ENCODE results near the gene COX8A. TPM values are rescaled to one million over a fixed set of nuclear protein-coding genes. Genes with fewer than 3 reads are reported as not detected.

The COX8A gene
- total RNA-seq, 1 donor: 190 TPM

DNA sequence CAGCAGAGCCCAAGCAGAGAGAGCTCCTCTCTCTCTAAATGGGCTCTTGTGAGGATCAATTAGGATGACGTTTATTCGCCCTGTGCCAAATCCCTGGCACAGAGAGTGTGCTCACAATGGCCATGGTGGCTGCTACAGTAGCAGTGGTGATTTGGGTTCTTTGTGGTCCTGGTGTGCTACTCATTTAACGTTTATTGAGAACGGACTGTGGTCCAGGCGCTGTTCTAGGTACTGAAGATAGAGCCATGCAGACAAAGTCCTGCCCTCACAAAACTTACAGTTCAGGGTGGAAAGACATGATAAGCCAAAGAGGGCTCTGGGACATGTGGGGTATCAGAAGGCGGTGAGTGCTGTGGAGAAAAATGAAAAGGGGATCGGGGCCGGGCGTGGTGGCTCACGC lies 17.1 kb downstream of the COX8A start:
- no peak overlapping the region for H3K4me3 ChIP-seq (ENCODE audit: insufficient read depth, low read length)
- no peaks in the 10 kb centered on the region for H3K27me3 ChIP-seq (ENCODE audit: insufficient read depth, low read length)
- DNase-seq (ENCODE audit: insufficient read length, low spot score, missing footprints): peak; percentile 77
- no peak overlapping the region for H3K4me2 ChIP-seq (ENCODE audit: insufficient read depth, low read length)
- peaks cover 45% of the 10 kb centered on the region for H4K20me1 ChIP-seq (ENCODE audit: insufficient read depth, low read length)
- TF ChIP-seq, protein P1, sequence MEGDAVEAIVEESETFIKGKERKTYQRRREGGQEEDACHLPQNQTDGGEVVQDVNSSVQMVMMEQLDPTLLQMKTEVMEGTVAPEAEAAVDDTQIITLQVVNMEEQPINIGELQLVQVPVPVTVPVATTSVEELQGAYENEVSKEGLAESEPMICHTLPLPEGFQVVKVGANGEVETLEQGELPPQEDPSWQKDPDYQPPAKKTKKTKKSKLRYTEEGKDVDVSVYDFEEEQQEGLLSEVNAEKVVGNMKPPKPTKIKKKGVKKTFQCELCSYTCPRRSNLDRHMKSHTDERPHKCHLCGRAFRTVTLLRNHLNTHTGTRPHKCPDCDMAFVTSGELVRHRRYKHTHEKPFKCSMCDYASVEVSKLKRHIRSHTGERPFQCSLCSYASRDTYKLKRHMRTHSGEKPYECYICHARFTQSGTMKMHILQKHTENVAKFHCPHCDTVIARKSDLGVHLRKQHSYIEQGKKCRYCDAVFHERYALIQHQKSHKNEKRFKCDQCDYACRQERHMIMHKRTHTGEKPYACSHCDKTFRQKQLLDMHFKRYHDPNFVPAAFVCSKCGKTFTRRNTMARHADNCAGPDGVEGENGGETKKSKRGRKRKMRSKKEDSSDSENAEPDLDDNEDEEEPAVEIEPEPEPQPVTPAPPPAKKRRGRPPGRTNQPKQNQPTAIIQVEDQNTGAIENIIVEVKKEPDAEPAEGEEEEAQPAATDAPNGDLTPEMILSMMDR (IDR thresholded peaks at IDR 0.05; ENCODE audit: extremely low read depth, low read depth, low read length): no peak
- H3K36me3 ChIP-seq (ENCODE audit: insufficient read depth, low read length): peaks cover 37% of the 10 kb centered on the region
- H2AFZ ChIP-seq (ENCODE audit: low read length): no peak overlapping the region
- H3K4me1 ChIP-seq (ENCODE audit: insufficient read depth, low read length): peaks cover 9% of the 10 kb centered on the region
- H3K79me2 ChIP-seq (ENCODE audit: insufficient read depth, low read length): peaks cover 48% of the 10 kb centered on the region
- H3K27ac ChIP-seq (ENCODE audit: low read depth, low read length): no peak overlapping the region
- H3K9me3 ChIP-seq (ENCODE audit: low read depth, low read length): no peaks in the 10 kb centered on the region

DNA sequence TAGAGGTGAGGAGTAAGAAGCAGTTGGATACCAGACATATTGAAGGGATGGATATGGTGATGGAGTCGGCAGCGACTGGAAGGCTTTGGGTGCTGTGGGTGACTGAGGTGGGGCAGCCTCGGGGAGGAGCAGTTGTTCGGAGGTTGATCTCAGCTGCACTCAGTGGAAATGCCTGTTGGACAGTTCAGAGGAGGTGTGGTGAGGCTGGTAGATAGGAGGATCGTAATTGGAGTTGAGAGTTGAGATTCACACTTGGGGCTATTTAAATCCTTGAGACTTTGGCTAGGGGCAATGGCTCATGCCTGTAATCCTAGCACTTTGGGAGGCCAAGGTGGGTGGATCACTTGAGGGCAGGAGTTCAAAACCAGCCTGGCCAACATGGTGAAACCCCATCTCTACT lies 18.7 kb downstream of the COX8A start:
- Histone ChIP-seq H3K27me3 (ENCODE audit: insufficient read depth, low read length) (no peaks in the 10 kb centered on the region), H3K9me3 (ENCODE audit: low read depth, low read length) (no peaks in the 10 kb centered on the region), H2AFZ (ENCODE audit: low read length) (no peak overlapping the region), H4K20me1 (ENCODE audit: insufficient read depth, low read length) (peaks cover 35% of the 10 kb centered on the region), H3K4me3 (ENCODE audit: insufficient read depth, low read length) (no peak overlapping the region), H3K4me1 (ENCODE audit: insufficient read depth, low read length) (no peaks in the 10 kb centered on the region), H3K79me2 (ENCODE audit: insufficient read depth, low read length) (peaks cover 32% of the 10 kb centered on the region), H3K27ac (ENCODE audit: low read depth, low read length) (no peak overlapping the region), H3K4me2 (ENCODE audit: insufficient read depth, low read length) (no peak overlapping the region), H3K36me3 (ENCODE audit: insufficient read depth, low read length) (peaks cover 46% of the 10 kb centered on the region)
- TF ChIP-seq, protein P1 (IDR thresholded peaks at IDR 0.05; ENCODE audit: extremely low read depth, low read depth, low read length): no peak
- DNase-seq (ENCODE audit: insufficient read length, low spot score, missing footprints): no peak

DNA sequence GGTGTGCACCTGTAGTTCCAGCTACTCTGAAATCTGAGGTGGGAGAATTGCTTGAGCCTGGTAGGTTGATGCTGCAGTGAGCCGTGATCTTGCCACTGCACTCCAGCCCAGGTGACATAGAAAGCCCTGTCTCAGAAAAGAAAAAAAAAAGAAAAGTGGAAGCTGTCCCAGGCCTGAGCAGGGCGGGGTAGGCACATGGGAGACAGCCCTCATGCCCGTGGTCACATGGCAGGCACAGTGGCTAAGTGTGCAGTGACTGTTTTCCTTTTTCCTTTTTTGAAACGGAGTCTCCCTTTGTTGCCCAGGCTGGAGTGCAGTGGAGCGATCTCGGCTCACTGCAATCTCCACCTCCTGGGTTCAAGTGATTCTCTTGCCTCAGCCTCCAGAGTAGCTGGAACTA lies 19.6 kb downstream of the COX8A start:
- H4K20me1 ChIP-seq (ENCODE audit: insufficient read depth, low read length): peaks cover 35% of the 10 kb centered on the region
- TF ChIP-seq, protein P1 (IDR thresholded peaks at IDR 0.05; ENCODE audit: extremely low read depth, low read depth, low read length): no peak

DNA sequence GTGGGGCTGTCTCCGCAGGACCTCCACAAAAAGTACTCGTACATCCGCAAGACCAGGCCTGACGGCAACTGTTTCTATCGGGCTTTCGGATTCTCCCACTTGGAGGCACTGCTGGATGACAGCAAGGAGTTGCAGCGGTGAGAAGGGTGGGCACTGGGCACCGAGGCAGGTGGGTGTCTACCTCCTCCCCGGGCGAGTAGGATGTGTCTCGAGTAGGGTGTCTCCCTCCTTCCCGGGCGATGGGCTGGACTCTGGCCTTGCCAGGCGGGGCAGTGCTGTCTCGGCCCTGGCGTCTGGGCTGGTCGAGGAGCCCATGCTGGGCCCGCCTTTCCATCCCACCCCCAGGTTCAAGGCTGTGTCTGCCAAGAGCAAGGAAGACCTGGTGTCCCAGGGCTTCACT lies 22.1 kb downstream of the COX8A start:
- no peak overlapping the region for H2AFZ ChIP-seq (ENCODE audit: low read length)
- no peaks in the 10 kb centered on the region for H3K27me3 ChIP-seq (ENCODE audit: insufficient read depth, low read length)
- DNase-seq (ENCODE audit: insufficient read length, low spot score, missing footprints): peak; percentile 83
- H3K9me3 ChIP-seq (ENCODE audit: low read depth, low read length): no peaks in the 10 kb centered on the region
- peaks cover 7% of the 10 kb centered on the region for H3K79me2 ChIP-seq (ENCODE audit: insufficient read depth, low read length)
- H3K4me3 ChIP-seq (ENCODE audit: insufficient read depth, low read length): no peak overlapping the region
- peaks cover 24% of the 10 kb centered on the region for H3K36me3 ChIP-seq (ENCODE audit: insufficient read depth, low read length)
- no peak overlapping the region for H3K27ac ChIP-seq (ENCODE audit: low read depth, low read length)
- peaks cover 31% of the 10 kb centered on the region for H4K20me1 ChIP-seq (ENCODE audit: insufficient read depth, low read length)
- TF ChIP-seq, protein P1 (IDR thresholded peaks at IDR 0.05; ENCODE audit: extremely low read depth, low read depth, low read length): no peak
- no peak overlapping the region for H3K4me2 ChIP-seq (ENCODE audit: insufficient read depth, low read length)
- peaks cover 7% of the 10 kb centered on the region for H3K4me1 ChIP-seq (ENCODE audit: insufficient read depth, low read length)

More for the DNA sequence above, 19.6 kb downstream of the COX8A start:
- no peak overlapping the region for H2AFZ ChIP-seq (ENCODE audit: low read length)
- peaks cover 26% of the 10 kb centered on the region for H3K79me2 ChIP-seq (ENCODE audit: insufficient read depth, low read length)
- no peaks in the 10 kb centered on the region for H3K27me3 ChIP-seq (ENCODE audit: insufficient read depth, low read length)
- H3K9me3 ChIP-seq (ENCODE audit: low read depth, low read length): no peaks in the 10 kb centered on the region
- H3K36me3 ChIP-seq (ENCODE audit: insufficient read depth, low read length): peaks cover 39% of the 10 kb centered on the region
- no peak overlapping the region for H3K27ac ChIP-seq (ENCODE audit: low read depth, low read length)
- DNase-seq (ENCODE audit: insufficient read length, low spot score, missing footprints): no peak
- no peaks in the 10 kb centered on the region for H3K4me1 ChIP-seq (ENCODE audit: insufficient read depth, low read length)
- H3K4me3 ChIP-seq (ENCODE audit: insufficient read depth, low read length): no peak overlapping the region
- no peak overlapping the region for H3K4me2 ChIP-seq (ENCODE audit: insufficient read depth, low read length)

Measured in osteoblast (primary cell).